SU-DHL-6 (cell line): Measurements from ENCODE around the gene COPS3.

Experiments
- CTCF ChIP-seq: fragments of 200-600 bp; sonication (generic); IDR thresholded peaks from one replicate; pipeline ENCODE4 v1.5.1; 2017; ENCODE audit warnings: antibody characterized with exemption, mild to moderate bottlenecking, low read length, moderate library complexity; ENCODE audit not compliant: insufficient read depth, poor library complexity, severe bottlenecking
- EZH2phosphoT487 ChIP-seq: fragments of 200-600 bp; sonication (generic), shearing (Covaris generic); conservative IDR thresholded peaks from 2 replicates; pipeline ENCODE4 v1.6.1; 2018; ENCODE audit warnings: mild to moderate bottlenecking, antibody characterized with exemption, low read length, moderate library complexity, mixed read lengths

GRCh38 chr17:17241656-17242055 is 39.4 kb downstream of the COPS3 start:
- TF ChIP-seq CTCF (no peak), EZH2phosphoT487 (no peak)
